Stimulated activated CD4-positive, alpha-beta T cell treated with anti-CD3 and anti-CD28 coated beads, Interleukin-12 subunit alpha, Interleukin-12 subunit beta, amount 100 ng/mL, for 4 hours (primary cell): ENCODE measurements around the gene CSRP2.

Experiments
- DNase-seq: peaks from one replicate; pipeline ENCODE4 v3.0.0-alpha.2; 2020

The CSRP2 gene

GRCh38 chr12:76859611-76860010 is 19.2 kb downstream of the CSRP2 start:
- DNase-seq = no peak

- DNase-seq = no peak
Observed at GRCh38 chr12:76856018-76856644, 22.7 kb downstream of the CSRP2 start.

- DNase-seq = no peak
Observed at GRCh38 chr12:76855271-76855670, 23.5 kb downstream of the CSRP2 start.

- no peak for DNase-seq
Observed at GRCh38 chr12:76852106-76852505, 26.7 kb downstream of the CSRP2 start.

GRCh38 chr12:76848132-76848531 is 30.7 kb downstream of the CSRP2 start:
- no peak for DNase-seq

- DNase-seq = no peak
Observed at GRCh38 chr12:76847260-76847659, 31.6 kb downstream of the CSRP2 start.

GRCh38 chr12:76836633-76837032 is 42.2 kb downstream of the CSRP2 start:
- DNase-seq = no peak

GRCh38 chr12:76830436-76830835 is 48.4 kb downstream of the CSRP2 start:
- no peak for DNase-seq

GRCh38 chr12:76820888-76821482 is 57.8 kb downstream of the CSRP2 start:
- DNase-seq = no peak

GRCh38 chr12:76813972-76814371 is 64.8 kb downstream of the CSRP2 start:
- DNase-seq = no peak

GRCh38 chr12:76813265-76813664 is 65.6 kb downstream of the CSRP2 start:
- no peak for DNase-seq

- no peak for DNase-seq
Observed at GRCh38 chr12:76811976-76812375, 66.8 kb downstream of the CSRP2 start.

- DNase-seq = no peak
Observed at GRCh38 chr12:76810671-76811419, 68.0 kb downstream of the CSRP2 start.
